Measurements from ENCODE around the gene TRMT61A.

GRCh38 chr14:103503296-103503695 is 25.7 kb upstream of the TRMT61A start:
- TF ChIP-seq POLR2AphosphoS5 (IDR thresholded peaks at IDR 0.05; ENCODE audit: borderline replicate concordance, low read depth, low read length) (no peak), EZH2 (IDR thresholded peaks at IDR 0.05) (no peak), FOXP2 (optimal IDR thresholded peaks at IDR 0.05; ENCODE audit: control extremely low read depth, extremely low read length, insufficient read depth) (no peak)

Measured in SK-N-MC (cell line).